IMR-90 (cell line): ENCODE results near the gene LRP11. TPM values are rescaled to one million over a fixed set of nuclear protein-coding genes. Genes with fewer than 3 reads are reported as not detected.

Experiments used
- ATAC-seq: fragments of 200-7000 bp; cut with Tn5 transposase; 2 replicates; pipeline ENCODE4 v1.9.1; 2020; ENCODE audit warnings: low read depth, mild to moderate bottlenecking, moderate library complexity
- BruUV-seq: library from RNA; stranded (reverse); fragments of 400-500 nt; replicated peaks from 2 replicates; lab custom pipeline; 2021; lab: Mats Ljungman, UMichigan
- CTCF ChIA-PET: fragments of 300-600 bp; formaldehyde crosslinking; extraction: SDS; loops from one replicate; lab custom pipeline; 2021; ENCODE audit warnings: antibody characterized with exemption; lab: Yijun Ruan, JAX
- POLR2A ChIA-PET: fragments of 300-600 bp; sonication (Branson Sonifier 250); formaldehyde crosslinking; loops from one replicate; lab custom pipeline; 2022; ENCODE audit warnings: antibody characterized with exemption; ENCODE audit not compliant: unreplicated experiment; lab: Charles Lee
- DNase-seq: peaks from one replicate; pipeline ENCODE4 v3.0.0; 2013
- H2AFZ ChIP-seq: replicated peaks from 2 replicates; pipeline ENCODE3; 2013; ENCODE audit warnings: low read length, mild to moderate bottlenecking; ENCODE audit not compliant: poor library complexity
- H2AK5ac ChIP-seq: 2 replicates; pipeline ENCODE4 v1.6.1; 2013; ENCODE audit warnings: low read depth, low read length, inconsistent platforms
- H2AK9ac ChIP-seq: replicated peaks from 2 replicates; pipeline ENCODE3; 2013; ENCODE audit warnings: mild to moderate bottlenecking, low read depth, low read length, moderate library complexity; ENCODE audit not compliant: poor library complexity
- H2BK120ac ChIP-seq: 2 replicates; pipeline ENCODE4 v1.6.1; 2013; ENCODE audit warnings: low read depth, low read length, inconsistent platforms
- H2BK15ac ChIP-seq: 3 replicates; pipeline ENCODE4 v1.6.1; 2013; ENCODE audit warnings: low read depth, low read length, inconsistent platforms
- H2BK20ac ChIP-seq: 2 replicates; pipeline ENCODE4 v1.6.1; 2013; ENCODE audit warnings: low read depth, mild to moderate bottlenecking, inconsistent platforms, low read length, moderate library complexity
- H2BK5ac ChIP-seq: 2 replicates; pipeline ENCODE4 v1.6.1; 2013; ENCODE audit warnings: mild to moderate bottlenecking, low read depth, low read length, inconsistent platforms; ENCODE audit not compliant: poor library complexity, severe bottlenecking
- H3K14ac ChIP-seq: replicated peaks from 2 replicates; pipeline ENCODE4 v1.6.1; 2013; ENCODE audit warnings: low read depth, low read length, inconsistent platforms
- H3K18ac ChIP-seq: 2 replicates; pipeline ENCODE4 v1.6.1; 2013; ENCODE audit warnings: low read depth, low read length, control low read depth
- H3K23ac ChIP-seq: 2 replicates; pipeline ENCODE4 v1.6.1; 2013; ENCODE audit warnings: low read depth, low read length, inconsistent platforms
- H3K27ac ChIP-seq: 2 replicates; pipeline ENCODE4 v1.5.1; 2013; ENCODE audit warnings: mild to moderate bottlenecking, control low read depth, low read length; ENCODE audit not compliant: insufficient read depth
- H3K27me3 ChIP-seq: 2 replicates; pipeline ENCODE4 v1.6.1; 2013; ENCODE audit warnings: low read length; ENCODE audit not compliant: control insufficient read depth, insufficient read depth
- H3K36me3 ChIP-seq: 2 replicates; pipeline ENCODE4 v1.6.1; 2013; ENCODE audit warnings: low read length, mixed read lengths; ENCODE audit not compliant: control insufficient read depth, insufficient read depth
- H3K4ac ChIP-seq: 2 replicates; pipeline ENCODE4 v1.6.1; 2013; ENCODE audit warnings: low read depth, low read length, inconsistent platforms
- H3K4me1 ChIP-seq: 2 replicates; pipeline ENCODE4 v1.6.1; 2013; ENCODE audit warnings: low read length, mixed read lengths; ENCODE audit not compliant: control insufficient read depth, insufficient read depth
- H3K4me2 ChIP-seq: 2 replicates; pipeline ENCODE4 v1.6.1; 2013; ENCODE audit warnings: low read depth, mild to moderate bottlenecking, control low read depth, low read length, moderate library complexity
- H3K4me3 ChIP-seq: 2 replicates; pipeline ENCODE4 v1.5.1; 2013; ENCODE audit warnings: low read depth, mild to moderate bottlenecking, control low read depth, low read length, moderate library complexity; ENCODE audit not compliant: insufficient read depth
- H3K56ac ChIP-seq: 2 replicates; pipeline ENCODE4 v1.6.1; 2013; ENCODE audit warnings: low read length, inconsistent platforms; ENCODE audit not compliant: insufficient read depth; ENCODE audit errors: extremely low read depth
- H3K79me1 ChIP-seq, 2 experiments: 2 replicates each; pipeline ENCODE4 v1.6.1; 2013; ENCODE audit warnings: low read length in 2 of 2, inconsistent platforms in 1 of 2, low read depth in 1 of 2
- H3K9ac ChIP-seq: 2 replicates; pipeline ENCODE4 v1.6.1; 2013; ENCODE audit warnings: low read depth, low read length, control low read depth
- H3K9me1 ChIP-seq: 2 replicates; pipeline ENCODE4 v1.6.1; 2013; ENCODE audit warnings: low read length, inconsistent platforms; ENCODE audit not compliant: insufficient read depth
- H3K9me3 ChIP-seq: 2 replicates; pipeline ENCODE4 v1.6.1; 2013; ENCODE audit warnings: low read length; ENCODE audit not compliant: control insufficient read depth, insufficient read depth
- H4K20me1 ChIP-seq: 2 replicates; pipeline ENCODE4 v1.6.1; 2013; ENCODE audit warnings: low read length, inconsistent platforms; ENCODE audit not compliant: insufficient read depth
- H4K5ac ChIP-seq: 2 replicates; pipeline ENCODE4 v1.6.1; 2013; ENCODE audit warnings: mild to moderate bottlenecking, low read depth, low read length, control low read depth
- H4K8ac ChIP-seq, 2 experiments: 2 replicates each; pipeline ENCODE4 v1.6.1; 2013; ENCODE audit warnings: low read depth in 2 of 2, low read length in 2 of 2, control low read depth in 1 of 2, inconsistent platforms in 1 of 2
- H4K91ac ChIP-seq: 2 replicates; pipeline ENCODE4 v1.6.1; 2013; ENCODE audit warnings: low read depth, low read length, inconsistent platforms; ENCODE audit not compliant: insufficient read depth
- POLR2A ChIP-seq: IDR thresholded peaks from 2 replicates; pipeline ENCODE4 v1.6.1; 2012; ENCODE audit warnings: mild to moderate bottlenecking, low read depth, low read length
- WGBS, 2 experiments: methylation state at CpG; one replicate each; pipeline versions ENCODE4 v1.1.5 to v1.1.7; 2013; ENCODE audit warnings: missing lambda C conversion rate in 2 of 2; ENCODE audit not compliant: insufficient read length in 1 of 2; ENCODE audit errors: extremely low coverage in 2 of 2; 5-methylcytosine and 5-hydroxymethylcytosine counted together
- dilution Hi-C: fragments of 300-500 bp; cut with HindIII; formaldehyde crosslinking; loops from one replicate; pipeline ENCODE4 v1.14.3; 2018; ENCODE audit warnings: low sequenced_read_pairs; ENCODE audit not compliant: unreplicated experiment
- in situ Hi-C: fragments of 300-500 bp; cut with MboI; formaldehyde crosslinking; loops from 3 replicates; pipeline ENCODE4 v1.14.3; 2019; ENCODE audit warnings: low sequenced_read_pairs, inconsistent platforms, mixed read lengths
- intact Hi-C: fragments of 100-400 bp; cut with micrococcal nuclease; formaldehyde crosslinking; loops from 2 replicates; pipeline ENCODE4 v1.10.0; 2022
- polyA plus RNA-seq, 3 experiments: library from polyadenylated mRNA; depleted of rRNA; stranded (reverse); fragments of >200 nt; gene quantifications; 2 replicates each; pipeline ENCODE4 v1.2.3, GENCODE V29; 2012; ENCODE audit warnings: low replicate concordance in 1 of 3
- total RNA-seq: library from RNA; depleted of rRNA; stranded (reverse); fragments of >200 nt; gene quantifications from 2 replicates; pipeline ENCODE4 v1.2.3, GENCODE V29; 2012

LRP11 gene
- total and polyA plus RNA-seq, 2 of the 4 experiments (the other 2 are of a cell fraction) = 48.8 to 63.8 TPM

DNA sequence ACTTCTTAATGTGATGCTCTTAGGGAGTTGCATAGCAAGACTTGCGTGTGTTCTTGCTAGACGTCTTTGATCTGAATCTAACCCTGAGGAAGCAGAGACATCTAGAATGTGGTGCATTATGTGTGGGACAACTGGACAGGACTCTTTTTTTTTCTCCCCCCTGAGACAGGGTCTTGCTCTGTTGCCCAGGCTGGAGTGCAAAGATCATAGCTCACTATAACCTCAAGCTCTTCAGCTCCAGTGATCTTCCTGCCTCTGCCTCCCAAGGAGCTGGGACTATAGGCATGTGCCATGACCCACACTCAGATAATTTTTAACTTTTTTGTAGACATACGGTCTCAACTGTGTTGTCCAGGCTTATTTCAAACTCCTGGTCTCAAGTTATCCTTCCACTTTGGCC, 80.6 kb downstream of the LRP11 start:
- Histone ChIP-seq H3K18ac (no peak overlapping the region), H3K9ac (no peak overlapping the region), H2BK5ac (no peak overlapping the region), H2AK9ac (no peak overlapping the region), H2AFZ (no peak overlapping the region), H3K9me1 (0 out of 2 replicates have a peak, but pooled peaks cover 3% of the 10 kb centered on the region), H3K79me1 (peaks cover 11 to 29% of the 10 kb centered on the region in 2 experiments; a peak in 3 of 4 replicates), H3K36me3 (peaks cover 8% of the 10 kb centered on the region), H4K8ac (no peak overlapping the region), H3K23ac (no peak overlapping the region), H2BK120ac (no peak overlapping the region), H2BK15ac (no peak overlapping the region), H3K4me2 (no peak overlapping the region), H3K4ac (no peak overlapping the region), H4K91ac (no peak overlapping the region), H3K14ac (no peak overlapping the region), H3K9me3 (no peaks in the 10 kb centered on the region), H3K56ac (no peak overlapping the region), H3K4me3 (no peak overlapping the region), H3K27ac (no peak overlapping the region), H4K20me1 (no peaks in the 10 kb centered on the region), H3K27me3 (no peaks in the 10 kb centered on the region), H3K4me1 (no peaks in the 10 kb centered on the region), H2BK20ac (no peak overlapping the region), H2AK5ac (no peak overlapping the region), H4K5ac (no peak overlapping the region)
- BruUV-seq = no TSS peak
- ATAC-seq (no peak), DNase-seq (no peak)
- intact Hi-C loops = no loop called here
- dilution Hi-C loops = no loop called here
- in situ Hi-C loops = no loop called here
- WGBS, 2 experiments = no CpG with 5 or more reads among the region's 3 CpGs
- no peak for TF ChIP-seq POLR2A
- ChIA-PET CTCF (interaction anchor here (0.6 kb wide), 1 partner anchor 12 kb away, joined by 5 read pairs; no protein-coding TSS in a partner anchor), POLR2A (no interaction called here)
